ENCODE results near the gene CNN2. TPM values are rescaled to one million over a fixed set of nuclear protein-coding genes. Genes with fewer than 3 reads are reported as not detected.

The CNN2 gene
- total and polyA plus RNA-seq, 2 donors (not counting 1 experiment from before 2014, with no cell fraction given), result 198 to 301 TPM

DNA sequence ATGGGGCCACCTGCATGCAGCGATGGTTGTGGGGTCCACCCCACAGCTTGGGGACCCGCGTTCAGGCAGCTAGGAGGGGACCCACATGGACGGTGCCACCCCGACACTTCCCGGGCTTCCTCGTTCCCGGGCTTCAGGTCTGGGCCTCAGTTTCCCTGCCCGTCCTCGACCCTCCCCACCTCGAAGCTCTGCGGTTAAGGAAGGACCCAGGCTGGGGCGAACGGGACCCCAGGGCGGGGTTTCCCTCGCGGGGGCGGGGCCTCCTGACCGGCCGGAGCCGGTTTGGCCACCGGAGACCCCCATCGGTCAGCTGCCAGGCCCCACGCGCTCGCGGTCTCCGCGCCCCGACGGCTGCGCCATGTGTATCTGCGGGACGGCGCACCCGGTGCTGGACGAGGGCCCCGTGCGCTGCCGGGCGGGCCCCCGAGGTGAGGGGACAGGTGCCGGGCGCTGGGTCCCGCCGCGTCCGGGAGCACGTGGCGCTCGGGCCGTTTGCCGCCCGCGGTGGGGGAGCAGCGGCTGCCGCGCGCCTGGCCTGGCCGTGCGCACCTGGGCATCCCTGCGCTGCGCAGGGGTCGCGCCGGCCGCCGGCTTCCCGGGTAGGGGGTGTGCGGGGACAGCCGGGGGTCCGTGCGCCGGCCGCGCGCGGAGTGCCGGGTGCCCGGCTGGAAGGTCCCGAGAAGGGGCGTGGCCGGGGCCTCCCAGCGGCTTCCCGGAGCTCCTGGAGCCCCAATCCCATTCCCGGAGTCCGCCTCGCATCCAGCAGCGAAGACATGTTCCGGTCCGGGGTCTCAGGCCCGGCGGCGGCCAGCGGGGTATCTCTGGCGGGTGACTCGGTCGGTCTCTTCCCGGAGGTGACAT lies 44.8 kb downstream of the CNN2 start:
- ATAC-seq (ENCODE audit: low read depth) (no peak), DNase-seq (no peak)
- WGBS (ENCODE audit: insufficient coverage), result 94% methylated on average over 99 of the region's 99 CpGs
- no peaks in the 10 kb centered on the region for H3K9me3 ChIP-seq (ENCODE audit: control extremely low read depth in 1 of 3, control insufficient read depth in 2 of 3, insufficient read depth in 1 of 3, low read length in 2 of 3)
- ChIA-PET CTCF (interaction anchor here (0.5 kb wide), 1 partner anchor 39 kb away, joined by 3 read pairs; no protein-coding TSS in a partner anchor), POLR2A (interaction anchor here (0.7 to 1.2 kb wide), 3 partner anchors 30 to 61 kb away, joined by 3 read pairs; no protein-coding TSS in a partner anchor)
- no peak overlapping the region for H2AFZ ChIP-seq (ENCODE audit: insufficient read depth, low read depth, low read length, poor library complexity, severe bottlenecking)
- Mint-ChIP-seq H3K4me1 (peaks cover 47% of the 10 kb centered on the region), H3K9me3 (ENCODE audit: insufficient read depth) (no peaks in the 10 kb centered on the region), H3K27ac (peak overlapping the region; percentile 46), H3K27me3 (no peaks in the 10 kb centered on the region), H3K4me3 (peak overlapping the region; percentile 34)
- no peak overlapping the region for H3K9ac ChIP-seq (ENCODE audit: low read length)
- H3K79me2 ChIP-seq (ENCODE audit: control insufficient read depth, insufficient read depth, low read length), result peaks cover 81% of the 10 kb centered on the region
- peaks cover 64 to 81% of the 10 kb centered on the region in 2 donors for H3K4me1 ChIP-seq (ENCODE audit: control insufficient read depth in 2 of 2, insufficient read depth in 2 of 2, low read length in 2 of 2)
- peaks cover 72% of the 10 kb centered on the region for H4K20me1 ChIP-seq (ENCODE audit: control insufficient read depth, insufficient read depth, low read length, poor library complexity, severe bottlenecking)
- H3K27ac ChIP-seq (ENCODE audit: low read length in 2 of 2), result peak overlapping the region in 1 of 2 donors; percentile 15
- H3K36me3 ChIP-seq (replicated peaks in 1 of 2; ENCODE audit: control extremely low read depth in 1 of 2, control insufficient read depth in 1 of 2, extremely low read depth in 1 of 2, insufficient read depth in 2 of 2, low read length in 1 of 2), result peaks cover 0 to 67% of the 10 kb centered on the region in 2 experiments
- intact Hi-C loops (cut with micrococcal nuclease), result no loop called here
- peak overlapping the region; percentile 37 for H3K4me2 ChIP-seq (replicated peaks; ENCODE audit: low read depth, low read length, poor library complexity, severe bottlenecking)
- no peaks in the 10 kb centered on the region for H3K27me3 ChIP-seq (replicated peaks in 1 of 4; ENCODE audit: control extremely low read depth in 1 of 4, control insufficient read depth in 3 of 4, insufficient read depth in 4 of 4, low read length in 3 of 4)
- no peak for TF ChIP-seq EZH2 (IDR thresholded peaks at IDR 0.05; ENCODE audit: borderline replicate concordance, insufficient read depth, low read depth, low read length, poor library complexity, severe bottlenecking)
- TF ChIP-seq, protein P1, sequence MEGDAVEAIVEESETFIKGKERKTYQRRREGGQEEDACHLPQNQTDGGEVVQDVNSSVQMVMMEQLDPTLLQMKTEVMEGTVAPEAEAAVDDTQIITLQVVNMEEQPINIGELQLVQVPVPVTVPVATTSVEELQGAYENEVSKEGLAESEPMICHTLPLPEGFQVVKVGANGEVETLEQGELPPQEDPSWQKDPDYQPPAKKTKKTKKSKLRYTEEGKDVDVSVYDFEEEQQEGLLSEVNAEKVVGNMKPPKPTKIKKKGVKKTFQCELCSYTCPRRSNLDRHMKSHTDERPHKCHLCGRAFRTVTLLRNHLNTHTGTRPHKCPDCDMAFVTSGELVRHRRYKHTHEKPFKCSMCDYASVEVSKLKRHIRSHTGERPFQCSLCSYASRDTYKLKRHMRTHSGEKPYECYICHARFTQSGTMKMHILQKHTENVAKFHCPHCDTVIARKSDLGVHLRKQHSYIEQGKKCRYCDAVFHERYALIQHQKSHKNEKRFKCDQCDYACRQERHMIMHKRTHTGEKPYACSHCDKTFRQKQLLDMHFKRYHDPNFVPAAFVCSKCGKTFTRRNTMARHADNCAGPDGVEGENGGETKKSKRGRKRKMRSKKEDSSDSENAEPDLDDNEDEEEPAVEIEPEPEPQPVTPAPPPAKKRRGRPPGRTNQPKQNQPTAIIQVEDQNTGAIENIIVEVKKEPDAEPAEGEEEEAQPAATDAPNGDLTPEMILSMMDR (IDR thresholded peaks at IDR 0.05), result no peak
- H3K4me3 ChIP-seq (ENCODE audit: control extremely low read depth in 1 of 5, extremely low read depth in 1 of 5, insufficient read depth in 1 of 5, low read depth in 2 of 5, low read length in 4 of 5), result no peak overlapping the region

All from B cell (primary cell).